K562 (cell line): ENCODE data around the gene EMC1. TPM values are rescaled to one million over a fixed set of nuclear protein-coding genes. Genes with fewer than 3 reads are reported as not detected.
"Not testable (repeated sequence)": the region's sequence is repeated elsewhere in the genome, so short reads cannot be mapped to it uniquely, and the experiment has no call there.

Experiments
- ATAC-seq: fragments of 200-7000 bp; cut with Tn5 transposase; 3 replicates; pipeline ENCODE4 v1.9.1; 2020; ENCODE audit warnings: moderate library complexity
- BruUV-seq: library from RNA; stranded (reverse); fragments of 400-500 nt; replicated peaks from 2 replicates; lab custom pipeline; 2021; lab: Mats Ljungman, UMichigan
- CTCF ChIA-PET: fragments of 300-600 bp; formaldehyde crosslinking; extraction: SDS; loops from one replicate; lab custom pipeline; 2021; ENCODE audit warnings: low intra/inter-chr PET ratio; lab: Yijun Ruan, JAX
- POLR2A ChIA-PET: fragments of 300-600, 350-650 bp; sonication (Branson Sonifier 250); formaldehyde crosslinking; extraction: SDS; loops from one replicate; lab custom pipeline; 2021; ENCODE audit warnings: antibody characterized with exemption, inconsistent platforms; lab: Yijun Ruan, JAX
- DNase-seq, 4 experiments: peaks; one replicate each; pipeline versions ENCODE4 v3.0.0 to v3.0.0-alpha.2; 2011 to 2018; ENCODE audit warnings: low spot score in 3 of 4, mixed read lengths in 3 of 4; ENCODE audit errors: extremely low read depth in 1 of 4
- FAIRE-seq: peaks from 2 replicates; lab custom pipeline; 2011; peaks lifted over from hg19 to GRCh38; lab: Jason Lieb, UNC
- H2AFZ ChIP-seq: 2 replicates; pipeline ENCODE4 v1.6.0; 2011; ENCODE audit warnings: low read depth, low read length, control low read depth, inconsistent platforms
- H3K27ac ChIP-seq: fragments of 200-600 bp; 3 replicates; pipeline ENCODE4 v1.8.0; 2011; ENCODE audit warnings: low read depth, mild to moderate bottlenecking, control low read depth, inconsistent platforms, low read length, moderate library complexity, mixed read lengths; ENCODE audit errors: extremely low read depth
- H3K27me3 ChIP-seq, 2 experiments: fragments of 300-600 bp in 1 of 2; 2 replicates in 1 of 2; 3 replicates in 1 of 2; pipeline versions ENCODE4 v1.6.0 to v1.8.0; 2011; ENCODE audit warnings: inconsistent platforms in 2 of 2, low read length in 2 of 2, mild to moderate bottlenecking in 1 of 2, mixed read lengths in 1 of 2, moderate library complexity in 1 of 2; ENCODE audit not compliant: control insufficient read depth in 2 of 2, insufficient read depth in 2 of 2
- H3K36me3 ChIP-seq: fragments of 300-600 bp; 3 replicates; pipeline ENCODE4 v1.8.0; 2011; ENCODE audit warnings: mild to moderate bottlenecking, low read length, inconsistent platforms; ENCODE audit not compliant: control insufficient read depth, insufficient read depth
- H3K4me1 ChIP-seq, 2 experiments: fragments of 200-600 bp in 1 of 2; replicated peaks in 1 of 2; 2 replicates in 1 of 2; 3 replicates in 1 of 2; pipeline versions ENCODE4 v1.5.1 to v1.8.0; 2011; ENCODE audit warnings: inconsistent platforms in 2 of 2, low read length in 2 of 2, mild to moderate bottlenecking in 1 of 2, mixed read lengths in 1 of 2, moderate library complexity in 1 of 2; ENCODE audit not compliant: control insufficient read depth in 2 of 2, insufficient read depth in 2 of 2
- H3K4me2 ChIP-seq: 2 replicates; pipeline ENCODE4 v1.6.1; 2011; ENCODE audit warnings: low read length, control low read depth, inconsistent platforms, mixed read lengths; ENCODE audit not compliant: insufficient read depth
- H3K4me3 ChIP-seq: fragments of 200-600 bp; sonication (generic), shearing (Covaris generic); 2 replicates; pipeline ENCODE4 v1.5.1; 2016; ENCODE audit warnings: control low read depth, inconsistent platforms
- H3K79me2 ChIP-seq: fragments of 200-600 bp; 3 replicates; pipeline ENCODE4 v1.8.0; 2011; ENCODE audit warnings: low read length, inconsistent platforms; ENCODE audit not compliant: control insufficient read depth, insufficient read depth
- H3K9ac ChIP-seq, 2 experiments: 2 replicates each; pipeline versions ENCODE4 v1.6.0 to v1.6.1; 2011; ENCODE audit warnings: low read depth in 2 of 2, low read length in 2 of 2, control low read depth in 1 of 2, inconsistent platforms in 1 of 2, mild to moderate bottlenecking in 1 of 2, mixed read lengths in 1 of 2; ENCODE audit not compliant: insufficient read depth in 1 of 2
- H3K9me1 ChIP-seq: one replicate; pipeline ENCODE4 v1.6.0; 2011; ENCODE audit warnings: inconsistent platforms, mild to moderate bottlenecking, low read length, moderate library complexity; ENCODE audit not compliant: control insufficient read depth, insufficient read depth
- H3K9me3 ChIP-seq: replicated peaks from 2 replicates; pipeline ENCODE4 v1.5.1; 2011; ENCODE audit warnings: low read depth, low read length, inconsistent platforms; ENCODE audit not compliant: control insufficient read depth, insufficient read depth
- H4K20me1 ChIP-seq: replicated peaks from 2 replicates; pipeline ENCODE4 v1.6.1; 2011; ENCODE audit warnings: low read length, inconsistent platforms, mixed read lengths; ENCODE audit not compliant: control insufficient read depth, insufficient read depth
- WGBS: fragments of 100-300 bp; shearing (Covaris generic); methylation state at CpG from one replicate; pipeline ENCODE4 v1.1.6; 2016; ENCODE audit warnings: low coverage, mixed read lengths; ENCODE audit not compliant: insufficient coverage; ENCODE audit errors: missing lambda C conversion rate; 5-methylcytosine and 5-hydroxymethylcytosine counted together
- in situ Hi-C: fragments of 300-500 bp; cut with MboI; formaldehyde crosslinking; loops from 4 replicates; pipeline ENCODE4 v1.15.0; 2018; ENCODE audit warnings: inconsistent platforms, mixed read lengths
- intact Hi-C: fragments of 100-400 bp; cut with micrococcal nuclease; formaldehyde crosslinking; loops from 2 replicates; pipeline ENCODE4 v1.14.2; 2022
- polyA plus RNA-seq, 8 experiments: library from polyadenylated mRNA; depleted of rRNA in 4 of 8; stranded (reverse) in 5 of 8; unstranded in 3 of 8; fragments of >200 nt; fragmentation: Nextera tagmentation in 2 of 8; fragmentation: Illumina TruSeq in 1 of 8; extraction: Ambion mirVana in 2 of 8; extraction: Trizol in 1 of 8; gene quantifications; 2 replicates each; pipeline versions ENCODE4 v1.2.1 to v1.2.3, GENCODE V29; 2011 to 2014; ENCODE audit warnings: inconsistent platforms in 1 of 8, missing spikeins in 1 of 8
- total RNA-seq, 7 experiments: library from RNA; depleted of rRNA in 6 of 7; stranded (reverse); fragments of >200 nt in 6 of 7; fragmentation: Illumina TruSeq in 2 of 7; extraction: Trizol in 2 of 7; gene quantifications; 2 replicates each; pipeline versions ENCODE4 v1.2.1 to v1.2.3, GENCODE V29; 2011 to 2021; ENCODE audit warnings: low replicate concordance in 1 of 7

The EMC1 gene
- total and polyA plus RNA-seq, 9 of the 15 experiments (the other 6 are each of a cell fraction or from before 2014, with no cell fraction given), result 17.8 to 88.2 (median 37.4) TPM

GRCh38 chr1:19270343-19270730 is 19.0 kb upstream of the EMC1 start:
- 39% methylated on average over 5 of the region's 6 CpGs for WGBS
- H3K27me3 ChIP-seq, in situ Hi-C loops, H3K9me1 ChIP-seq, BruUV-seq, H3K27ac ChIP-seq, H3K36me3 ChIP-seq, H3K9me3 ChIP-seq, H2AFZ ChIP-seq, FAIRE-seq, H3K4me2 ChIP-seq, intact Hi-C loops, H3K9ac ChIP-seq, H3K4me1 ChIP-seq, ATAC-seq, DNase-seq, H3K4me3 ChIP-seq, CTCF ChIA-PET, H4K20me1 ChIP-seq, H3K79me2 ChIP-seq: not testable (repeated sequence)
- POLR2A ChIA-PET, result interaction anchor here (3.6 kb wide), 1 partner anchor 10 kb away, joined by 19 read pairs; no protein-coding TSS in a partner anchor

DNA sequence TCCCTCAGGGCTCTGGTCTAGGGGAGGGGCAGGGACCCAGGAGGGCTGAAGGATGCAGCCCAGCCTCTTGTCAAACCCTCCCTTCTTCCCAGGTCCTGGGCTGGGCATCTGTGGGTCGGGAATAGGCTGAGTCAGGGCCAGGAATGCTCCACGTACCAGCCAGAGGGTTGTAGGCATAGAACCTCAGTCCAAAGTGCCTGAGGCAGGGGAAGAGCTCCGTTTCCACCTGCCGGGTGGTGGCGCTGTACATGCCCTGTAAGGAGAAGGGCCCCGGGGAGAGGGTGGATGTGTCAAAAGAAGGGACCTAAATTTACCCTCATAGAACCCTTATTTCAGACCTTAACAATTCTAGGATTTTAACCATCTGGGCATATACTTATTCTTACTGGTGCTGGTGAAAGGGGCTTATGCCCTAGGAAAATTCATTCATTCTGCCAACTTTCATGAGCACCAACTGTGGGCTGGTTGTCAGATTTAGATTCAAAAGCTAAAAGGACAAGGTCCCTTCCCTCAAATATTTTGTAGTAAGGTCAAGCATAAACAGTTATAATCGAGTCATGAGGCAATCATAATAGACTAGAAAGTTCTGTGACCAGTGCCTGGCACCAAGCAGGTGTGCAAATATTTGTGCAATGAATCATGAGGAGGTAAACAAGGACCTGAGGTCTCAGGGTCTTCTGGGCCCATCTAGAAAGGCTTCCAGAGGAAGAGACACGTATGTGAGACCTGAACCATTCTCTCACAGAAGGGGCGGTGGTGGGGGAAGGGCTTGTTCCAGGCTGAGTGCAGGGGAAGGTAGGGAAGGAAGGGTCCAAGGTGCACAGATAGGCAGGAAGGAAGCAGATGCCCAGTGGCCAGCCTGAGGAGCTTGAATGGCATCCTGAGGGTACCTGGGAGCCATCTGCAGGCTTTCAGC is 18.4 kb upstream of the EMC1 start:
- POLR2A ChIA-PET, result interaction anchor here (3.6 kb wide), 1 partner anchor 10 kb away, joined by 19 read pairs; no protein-coding TSS in a partner anchor
- CTCF ChIA-PET, result not testable (repeated sequence)

More for the DNA sequence above, 18.4 kb upstream of the EMC1 start:
- H3K27ac ChIP-seq, H3K4me1 ChIP-seq, H4K20me1 ChIP-seq, DNase-seq, H3K4me2 ChIP-seq, H3K9me3 ChIP-seq, H2AFZ ChIP-seq, H3K27me3 ChIP-seq, H3K9me1 ChIP-seq, ATAC-seq, H3K4me3 ChIP-seq, H3K79me2 ChIP-seq, in situ Hi-C loops, BruUV-seq, H3K36me3 ChIP-seq, intact Hi-C loops, H3K9ac ChIP-seq: not testable (repeated sequence)
- peak; percentile 6 for FAIRE-seq
- 50% methylated on average over 8 of the region's 9 CpGs for WGBS
